Activated naive CD4-positive, alpha-beta T cell treated with anti-CD3 and anti-CD28 coated beads, Interleukin-2, amount 10 ng/mL, durations not matched to agents 7 days and 5 days (primary cell): ENCODE measurements around the gene CIRBP.

Source experiments
- CTCF ChIA-PET: fragments of 350-600 bp; sonication (Branson Sonifier 250); formaldehyde crosslinking; loops from one replicate; lab custom pipeline; 2021; ENCODE audit warnings: antibody characterized with exemption; lab: Charles Lee
- DNase-seq: peaks from one replicate; pipeline ENCODE4 v3.0.0-alpha.2; 2020
- H3K27ac Mint-ChIP-seq: one replicate; pipeline ENCODE4 v1.8.0; 2021; ENCODE audit warnings: mild to moderate bottlenecking, moderate library complexity, mixed read lengths
- H3K27me3 Mint-ChIP-seq: one replicate; pipeline ENCODE4 v1.8.0; 2021; ENCODE audit warnings: mild to moderate bottlenecking, mixed read lengths
- H3K36me3 Mint-ChIP-seq: one replicate; pipeline ENCODE4 v1.8.0; 2021; ENCODE audit warnings: mixed read lengths
- H3K4me1 Mint-ChIP-seq: one replicate; pipeline ENCODE4 v1.8.0; 2021; ENCODE audit warnings: mixed read lengths
- H3K4me3 Mint-ChIP-seq: one replicate; pipeline ENCODE4 v1.8.0; 2021; ENCODE audit warnings: mild to moderate bottlenecking, moderate library complexity, mixed read lengths
- H3K9me3 Mint-ChIP-seq: one replicate; pipeline ENCODE4 v1.8.0; 2021; ENCODE audit warnings: mixed read lengths

CIRBP gene

GRCh38 chr19:1307320-1307719 lies 38.2 kb downstream of the CIRBP start:
- CTCF ChIA-PET: no interaction called here
- no peak for DNase-seq
- no peaks in the 10 kb centered on the region for H3K27me3 Mint-ChIP-seq
- H3K9me3 Mint-ChIP-seq: no peaks in the 10 kb centered on the region
- H3K4me3 Mint-ChIP-seq: no peak overlapping the region
- H3K27ac Mint-ChIP-seq: no peak overlapping the region
- no peaks in the 10 kb centered on the region for H3K4me1 Mint-ChIP-seq
- no peaks in the 10 kb centered on the region for H3K36me3 Mint-ChIP-seq

- Mint-ChIP-seq H3K4me1 (no peaks in the 10 kb centered on the region), H3K27me3 (no peaks in the 10 kb centered on the region), H3K9me3 (no peaks in the 10 kb centered on the region), H3K27ac (no peak overlapping the region), H3K4me3 (no peak overlapping the region), H3K36me3 (no peaks in the 10 kb centered on the region)
- no peak for DNase-seq
- CTCF ChIA-PET: no interaction called here
Observed at GRCh38 chr19:1307755-1308303, 38.7 kb downstream of the CIRBP start.

GRCh38 chr19:1308718-1309117 lies 39.6 kb downstream of the CIRBP start:
- Mint-ChIP-seq H3K36me3 (no peaks in the 10 kb centered on the region), H3K4me1 (no peaks in the 10 kb centered on the region)
- CTCF ChIA-PET: no interaction called here

GRCh38 chr19:1309977-1310852 lies 41.1 kb downstream of the CIRBP start:
- no peak overlapping the region for H3K4me3 Mint-ChIP-seq
- no peaks in the 10 kb centered on the region for H3K9me3 Mint-ChIP-seq
- DNase-seq: no peak
- no peaks in the 10 kb centered on the region for H3K36me3 Mint-ChIP-seq
- H3K27me3 Mint-ChIP-seq: peaks cover 19% of the 10 kb centered on the region
- CTCF ChIA-PET: no interaction called here
- H3K27ac Mint-ChIP-seq: no peak overlapping the region
- no peaks in the 10 kb centered on the region for H3K4me1 Mint-ChIP-seq

More at GRCh38 chr19:1308718-1309117, 39.6 kb downstream of the CIRBP start:
- no peak for DNase-seq
- Mint-ChIP-seq H3K27ac (no peak overlapping the region), H3K4me3 (no peak overlapping the region), H3K27me3 (peaks cover 8% of the 10 kb centered on the region), H3K9me3 (no peaks in the 10 kb centered on the region)

GRCh38 chr19:1310853-1311180 lies 41.7 kb downstream of the CIRBP start:
- no peaks in the 10 kb centered on the region for H3K9me3 Mint-ChIP-seq
- CTCF ChIA-PET: no interaction called here
- no peaks in the 10 kb centered on the region for H3K4me1 Mint-ChIP-seq
- no peak overlapping the region for H3K27ac Mint-ChIP-seq
- H3K27me3 Mint-ChIP-seq: peaks cover 24% of the 10 kb centered on the region
- H3K36me3 Mint-ChIP-seq: no peaks in the 10 kb centered on the region
- no peak overlapping the region for H3K4me3 Mint-ChIP-seq
- no peak for DNase-seq

- Mint-ChIP-seq H3K27ac (no peak overlapping the region), H3K27me3 (peaks cover 32% of the 10 kb centered on the region), H3K36me3 (no peaks in the 10 kb centered on the region), H3K9me3 (no peaks in the 10 kb centered on the region), H3K4me3 (no peak overlapping the region), H3K4me1 (no peaks in the 10 kb centered on the region)
- CTCF ChIA-PET: no interaction called here
- DNase-seq: no peak
Observed at GRCh38 chr19:1311543-1312091, 42.5 kb downstream of the CIRBP start.

- no peaks in the 10 kb centered on the region for H3K36me3 Mint-ChIP-seq
- no peaks in the 10 kb centered on the region for H3K9me3 Mint-ChIP-seq
- no peak for DNase-seq
- H3K27me3 Mint-ChIP-seq: peaks cover 46% of the 10 kb centered on the region
- no peak overlapping the region for H3K4me3 Mint-ChIP-seq
- H3K4me1 Mint-ChIP-seq: no peaks in the 10 kb centered on the region
- H3K27ac Mint-ChIP-seq: no peak overlapping the region
- CTCF ChIA-PET: no interaction called here
Observed at GRCh38 chr19:1312767-1313694, 43.9 kb downstream of the CIRBP start.

- Mint-ChIP-seq H3K27ac (no peak overlapping the region), H3K4me3 (no peak overlapping the region), H3K4me1 (no peaks in the 10 kb centered on the region), H3K36me3 (no peaks in the 10 kb centered on the region), H3K9me3 (no peaks in the 10 kb centered on the region), H3K27me3 (peaks cover 55% of the 10 kb centered on the region)
- CTCF ChIA-PET: no interaction called here
- no peak for DNase-seq
Observed at GRCh38 chr19:1313695-1314613, 44.8 kb downstream of the CIRBP start.

GRCh38 chr19:1315470-1316166 lies 46.5 kb downstream of the CIRBP start:
- Mint-ChIP-seq H3K36me3 (no peaks in the 10 kb centered on the region), H3K4me3 (no peak overlapping the region), H3K4me1 (no peaks in the 10 kb centered on the region), H3K9me3 (no peaks in the 10 kb centered on the region), H3K27me3 (peaks cover 71% of the 10 kb centered on the region), H3K27ac (no peak overlapping the region)
- CTCF ChIA-PET: interaction anchor here (0.9 to 1.2 kb wide), 3 partner anchors 55 to 61 kb away, joined by 3 to 9 read pairs (median 3); no protein-coding TSS in a partner anchor
- DNase-seq: peak; percentile 54

- CTCF ChIA-PET: interaction anchor here (1.2 kb wide), 1 partner anchor 56 kb away, joined by 9 read pairs; no protein-coding TSS in a partner anchor
Observed at GRCh38 chr19:1316466-1316865, 47.3 kb downstream of the CIRBP start.

GRCh38 chr19:1317274-1318003 lies 48.3 kb downstream of the CIRBP start:
- CTCF ChIA-PET: interaction anchor here (0.6 to 0.7 kb wide), 2 partner anchors 88 to 520 kb away, joined by 3 to 4 read pairs; no protein-coding TSS in a partner anchor
- peaks cover 88% of the 10 kb centered on the region for H3K27me3 Mint-ChIP-seq
- no peak overlapping the region for H3K4me3 Mint-ChIP-seq
- no peak for DNase-seq
- H3K27ac Mint-ChIP-seq: no peak overlapping the region
- no peaks in the 10 kb centered on the region for H3K36me3 Mint-ChIP-seq
- H3K9me3 Mint-ChIP-seq: no peaks in the 10 kb centered on the region
- no peaks in the 10 kb centered on the region for H3K4me1 Mint-ChIP-seq

More at GRCh38 chr19:1316466-1316865, 47.3 kb downstream of the CIRBP start:
- Mint-ChIP-seq H3K4me1 (no peaks in the 10 kb centered on the region), H3K9me3 (no peaks in the 10 kb centered on the region), H3K27me3 (peaks cover 78% of the 10 kb centered on the region), H3K36me3 (no peaks in the 10 kb centered on the region), H3K4me3 (no peak overlapping the region), H3K27ac (no peak overlapping the region)
- DNase-seq: no peak

- Mint-ChIP-seq H3K27me3 (peaks cover 93% of the 10 kb centered on the region), H3K9me3 (no peaks in the 10 kb centered on the region), H3K36me3 (no peaks in the 10 kb centered on the region), H3K4me3 (no peak overlapping the region), H3K4me1 (no peaks in the 10 kb centered on the region), H3K27ac (no peak overlapping the region)
- CTCF ChIA-PET: no interaction called here
- no peak for DNase-seq
Observed at GRCh38 chr19:1318678-1319471, 49.7 kb downstream of the CIRBP start.
